Adrenal gland (tissue), 12 donors: ENCODE data around the gene WASHC2C. TPM values are rescaled to one million over a fixed set of nuclear protein-coding genes. Genes with fewer than 3 reads are reported as not detected.
A peak's percentile ranks its signal among the peaks of the same experiment; 100 is the strongest.
"Not testable (repeated sequence)": the region's sequence is repeated elsewhere in the genome, so short reads cannot be mapped to it uniquely, and the experiment has no call there.

Experiments
- DNase-seq, 7 donors: peaks; one replicate each; pipeline ENCODE4 v3.0.0-alpha.2; 2019 to 2020
- H3K27ac ChIP-seq, 5 donors: fragments of 200-600 bp; sonication (generic) in 4 of 5; 1 replicate in 3 of 5; 2 replicates in 2 of 5; pipeline versions ENCODE4 v1.5.1 to v1.8.0; 2016 to 2020; ENCODE audit warnings: mild to moderate bottlenecking in 1 of 5
- H3K27me3 ChIP-seq: fragments of 200-600 bp; 2 replicates; pipeline ENCODE4 v1.8.0; 2021
- H3K36me3 ChIP-seq, 2 donors: fragments of 200-600 bp; replicated peaks in 1 of 2; 1 replicate in 1 of 2; 2 replicates in 1 of 2; pipeline versions ENCODE4 v1.5.1 to v1.8.0; 2018 to 2022
- H3K4me1 ChIP-seq, 2 donors: fragments of 200-600 bp; replicated peaks in 1 of 2; 1 replicate in 1 of 2; 2 replicates in 1 of 2; pipeline versions ENCODE4 v1.5.1 to v1.8.0; 2018 to 2021
- H3K4me3 ChIP-seq, 4 donors: fragments of 200-600 bp; sonication (generic) in 3 of 4; one replicate each; pipeline ENCODE4 v1.5.1; 2016 to 2018
- H3K9me3 ChIP-seq, 3 donors: fragments of 200-600 bp; sonication (generic) in 1 of 3; replicated peaks in 1 of 3; 1 replicate in 2 of 3; 2 replicates in 1 of 3; pipeline versions ENCODE4 v1.5.1 to v1.8.0; 2016 to 2021
- WGBS, 4 donors: extraction: QIAGEN DNeasy Blood & Tissue Kit in 2 of 4; methylation state at CpG; one replicate each; pipeline versions ENCODE4 v1.1.5 to v1.1.7; 2013 to 2017; 5-methylcytosine and 5-hydroxymethylcytosine counted together
- intact Hi-C, 2 donors: fragments of 100-400 bp; cut with DNase I; formaldehyde crosslinking; loops; one replicate each; pipeline versions ENCODE4 v1.14.1 to v1.15.0; 2022 to 2023
- polyA plus RNA-seq, 3 donors: library from polyadenylated mRNA; stranded (reverse); fragments of 200-250 nt in 2 of 3; fragments of 350-450 nt in 1 of 3; fragmentation: Illumina TruSeq in 1 of 3; extraction: RNeasy Lipid Tissue Mini Kit (QIAGEN cat#74804) in 1 of 3; gene quantifications; one replicate each; pipeline ENCODE4 v1.2.3, GENCODE V29; 2013 to 2014
- total RNA-seq, 9 donors: library from RNA; depleted of rRNA in 4 of 9; stranded (reverse); fragments of >200 nt in 4 of 9; fragments of 120-200 nt in 1 of 9; fragmentation: NEBNext Ultra II Directional in 1 of 9; extraction: Animal tissue kit (Norgen Biotek cat#: 25700) in 1 of 9; gene quantifications; one replicate each; pipeline versions ENCODE4 v1.1.0 to v1.2.4, GENCODE V29; 2013 to 2023
- donor health status: healthy with polysubstance abuse.
- donor health status: Bipolar disorder and iron deficiency.
- donor health status: DM: yes; HTN: yes; CAD: no.
- donor health status: DM: no; HTN: no; CAD: no.
- donor health status: DM: no; HTN: no; CAD: no.
- donor health status: DM: yes; HTN: yes; CAD: no.

Gene WASHC2C
- total and polyA plus RNA-seq, 12 donors, result 24.5 to 60.6 (median 36.7) TPM

GRCh38 chr10:45757661-45758396 lies 30.8 kb downstream of the WASHC2C start:
- H3K4me3 ChIP-seq, H3K9me3 ChIP-seq, H3K4me1 ChIP-seq, intact Hi-C loops, DNase-seq, H3K36me3 ChIP-seq, H3K27ac ChIP-seq, H3K27me3 ChIP-seq: not testable (repeated sequence)
- 83 to 90% (median 87%) methylated on average over 8 of the region's 8 CpGs for WGBS, 4 donors

- H3K36me3 ChIP-seq, H3K27ac ChIP-seq, H3K4me3 ChIP-seq, intact Hi-C loops, H3K27me3 ChIP-seq, H3K9me3 ChIP-seq, DNase-seq, H3K4me1 ChIP-seq: not testable (repeated sequence)
- 80 to 94% (median 91%) methylated on average over 6 of the region's 6 CpGs for WGBS, 4 donors
Observed at GRCh38 chr10:45761622-45762021, 34.6 kb downstream of the WASHC2C start.

GRCh38 chr10:45763037-45763436 lies 36.0 kb downstream of the WASHC2C start:
- H3K4me3 ChIP-seq, H3K27me3 ChIP-seq, H3K4me1 ChIP-seq, intact Hi-C loops, DNase-seq, H3K9me3 ChIP-seq, H3K36me3 ChIP-seq, H3K27ac ChIP-seq: not testable (repeated sequence)
- WGBS, 4 donors, result 90 to 100% (median 100%) methylated on average over 2 of the region's 3 CpGs; no CpG with 5 or more reads in 1 of the 4 donors

- DNase-seq, intact Hi-C loops: not testable (repeated sequence)
Observed at GRCh38 chr10:45768334-45768733, 41.3 kb downstream of the WASHC2C start.

GRCh38 chr10:45771757-45772461 lies 44.8 kb downstream of the WASHC2C start:
- H3K4me1 ChIP-seq, H3K27me3 ChIP-seq, H3K27ac ChIP-seq, H3K9me3 ChIP-seq, H3K4me3 ChIP-seq, intact Hi-C loops, DNase-seq, H3K36me3 ChIP-seq: not testable (repeated sequence)
- 97 to 99% (median 98%) methylated on average over 4 to 6 of the region's 7 CpGs for WGBS, 4 donors

More at GRCh38 chr10:45768334-45768733, 41.3 kb downstream of the WASHC2C start:
- WGBS, 4 donors, result 95 to 99% (median 97%) methylated on average over 3 to 4 of the region's 4 CpGs
- H3K27me3 ChIP-seq, H3K4me3 ChIP-seq, H3K9me3 ChIP-seq, H3K27ac ChIP-seq, H3K36me3 ChIP-seq, H3K4me1 ChIP-seq: not testable (repeated sequence)

GRCh38 chr10:45786217-45786616 lies 59.2 kb downstream of the WASHC2C start:
- H3K27ac ChIP-seq, H3K4me1 ChIP-seq, H3K9me3 ChIP-seq, H3K4me3 ChIP-seq, intact Hi-C loops, H3K27me3 ChIP-seq: not testable (repeated sequence)
- DNase-seq, result peak in 4 of 7 donors; percentile 27 to 58 (median 38)
- 28 to 44% (median 43%) methylated on average over 1 of the region's 1 CpG; no CpG with 5 or more reads in 1 of the 4 donors for WGBS, 4 donors
- peaks cover 0 to 15% of the 10 kb centered on the region in 2 donors for H3K36me3 ChIP-seq

GRCh38 chr10:45787212-45787741 lies 60.2 kb downstream of the WASHC2C start:
- H3K27ac ChIP-seq, DNase-seq, intact Hi-C loops, H3K4me1 ChIP-seq, H3K9me3 ChIP-seq, H3K4me3 ChIP-seq, H3K27me3 ChIP-seq: not testable (repeated sequence)
- WGBS, 4 donors, result 76 to 100% (median 85%) methylated on average over 1 to 2 of the region's 5 CpGs
- peaks cover 0 to 20% of the 10 kb centered on the region in 2 donors for H3K36me3 ChIP-seq

- H3K4me3 ChIP-seq, H3K27me3 ChIP-seq, DNase-seq, H3K9me3 ChIP-seq, H3K4me1 ChIP-seq, H3K27ac ChIP-seq, intact Hi-C loops: not testable (repeated sequence)
- peaks cover 0 to 20% of the 10 kb centered on the region in 2 donors for H3K36me3 ChIP-seq
- WGBS, 4 donors, result 96 to 100% (median 97%) methylated on average over 8 of the region's 8 CpGs
Observed at GRCh38 chr10:45789991-45790390, 62.9 kb downstream of the WASHC2C start.

GRCh38 chr10:45790694-45791426 lies 63.8 kb downstream of the WASHC2C start:
- intact Hi-C loops, result not testable (repeated sequence)

GRCh38 chr10:45794761-45795160 lies 67.7 kb downstream of the WASHC2C start:
- H3K36me3 ChIP-seq, H3K27ac ChIP-seq, H3K9me3 ChIP-seq, H3K27me3 ChIP-seq, DNase-seq, intact Hi-C loops, H3K4me3 ChIP-seq, H3K4me1 ChIP-seq: not testable (repeated sequence)
- WGBS, 4 donors, result 45 to 66% (median 48%) methylated on average over 2 of the region's 2 CpGs

More at GRCh38 chr10:45790694-45791426, 63.8 kb downstream of the WASHC2C start:
- H3K27ac ChIP-seq, H3K4me3 ChIP-seq, DNase-seq, H3K27me3 ChIP-seq, H3K9me3 ChIP-seq, H3K4me1 ChIP-seq: not testable (repeated sequence)
- H3K36me3 ChIP-seq, result peaks cover 0 to 20% of the 10 kb centered on the region in 2 donors
- 88 to 98% (median 91%) methylated on average over 4 of the region's 6 CpGs for WGBS, 4 donors
